Kidney capillary endothelial cell (primary cell): ENCODE data around the gene HID1.
"Not testable (repeated sequence)": the region's sequence is repeated elsewhere in the genome, so short reads cannot be mapped to it uniquely, and the experiment has no call there.

Source experiments
- DNase-seq: peaks from one replicate; pipeline ENCODE4 v3.0.0-alpha.2; 2018; ENCODE audit warnings: low spot score

HID1 gene

GRCh38 chr17:74998783-74999182 is 26.2 kb upstream of the HID1 start:
- DNase-seq: no peak

DNA sequence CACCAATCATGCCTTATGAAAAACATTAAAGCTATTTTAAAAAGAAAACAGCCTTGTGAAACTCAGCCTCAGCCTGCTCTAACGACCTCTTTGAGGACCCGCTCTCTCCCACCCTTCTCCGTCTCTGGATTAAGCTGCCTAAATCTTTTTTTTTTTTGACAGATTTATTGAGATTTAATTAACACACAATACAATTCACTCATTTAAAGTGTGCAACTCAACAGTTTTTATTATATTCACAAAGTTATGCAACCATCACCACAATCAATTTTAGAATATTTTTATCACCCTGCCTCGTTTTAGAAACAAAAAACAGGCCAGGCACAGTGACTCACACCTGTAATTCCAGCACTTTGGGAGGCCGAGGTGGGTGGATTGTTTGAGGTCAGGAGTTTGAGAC is 23.3 kb upstream of the HID1 start:
- no peak for DNase-seq

DNA sequence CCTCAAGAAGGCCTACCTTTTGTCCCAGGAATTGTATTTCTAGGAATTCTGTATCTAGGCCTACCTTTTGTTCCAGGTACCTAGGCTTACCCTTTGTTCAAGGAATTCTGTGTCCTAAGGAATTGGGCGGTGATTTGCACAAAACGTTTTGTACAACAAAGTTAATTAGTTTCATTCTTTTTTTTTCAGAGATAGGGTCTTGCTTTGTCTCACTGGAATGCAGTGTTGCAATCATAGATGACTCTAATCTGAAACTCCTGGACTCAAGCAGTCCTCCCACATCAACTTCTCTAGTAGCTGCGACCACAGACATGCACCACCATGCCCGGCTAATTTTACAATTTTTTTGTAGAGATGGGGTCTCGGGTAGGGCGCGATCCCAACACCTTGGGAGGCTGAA is 21.9 kb upstream of the HID1 start:
- DNase-seq: no peak

- DNase-seq: no peak
Measured at GRCh38 chr17:74992223-74992622, 19.7 kb upstream of the HID1 start.

- no peak for DNase-seq
Measured at GRCh38 chr17:74990581-74991105, 18.1 kb upstream of the HID1 start.

DNA sequence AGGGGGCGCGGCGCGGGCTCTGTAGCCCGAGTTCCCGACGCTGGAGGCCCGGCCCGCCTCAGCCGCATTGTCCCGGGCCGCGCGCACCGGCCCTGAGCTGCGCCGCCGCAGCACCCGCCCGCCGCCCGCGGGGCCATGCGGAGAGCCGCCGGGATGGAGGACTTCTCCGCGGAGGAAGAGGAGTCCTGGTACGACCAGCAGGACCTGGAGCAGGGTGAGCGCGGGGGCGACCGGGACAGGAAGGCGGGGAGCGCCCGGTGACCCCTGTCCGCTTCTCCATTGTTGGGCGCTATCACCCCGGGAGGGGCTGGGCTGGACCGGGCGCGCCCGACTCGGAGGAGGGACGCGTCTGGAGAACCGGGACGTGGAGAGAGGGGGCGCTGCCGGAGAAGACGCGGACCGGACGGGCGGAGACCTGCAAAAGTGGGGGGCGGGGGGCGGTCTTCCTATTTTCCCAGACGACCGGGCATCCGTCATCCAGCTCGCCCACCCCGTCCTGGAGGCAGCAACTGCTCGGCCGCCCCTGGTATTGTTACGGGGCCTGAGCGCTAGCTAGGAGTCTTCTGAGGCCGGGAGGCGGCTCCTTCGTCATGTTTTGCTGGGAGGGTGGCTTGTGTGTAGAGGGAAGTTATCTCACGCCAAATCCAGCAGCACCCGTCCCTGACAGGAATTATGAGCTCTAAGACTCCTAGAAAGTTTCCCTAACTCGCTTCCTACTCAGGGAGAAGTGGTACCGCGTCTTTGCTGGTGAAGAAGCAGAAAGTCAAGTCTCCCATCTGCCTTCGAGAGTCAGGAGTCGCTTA is 15.6 kb upstream of the HID1 start:
- DNase-seq: peak; percentile 48

DNA sequence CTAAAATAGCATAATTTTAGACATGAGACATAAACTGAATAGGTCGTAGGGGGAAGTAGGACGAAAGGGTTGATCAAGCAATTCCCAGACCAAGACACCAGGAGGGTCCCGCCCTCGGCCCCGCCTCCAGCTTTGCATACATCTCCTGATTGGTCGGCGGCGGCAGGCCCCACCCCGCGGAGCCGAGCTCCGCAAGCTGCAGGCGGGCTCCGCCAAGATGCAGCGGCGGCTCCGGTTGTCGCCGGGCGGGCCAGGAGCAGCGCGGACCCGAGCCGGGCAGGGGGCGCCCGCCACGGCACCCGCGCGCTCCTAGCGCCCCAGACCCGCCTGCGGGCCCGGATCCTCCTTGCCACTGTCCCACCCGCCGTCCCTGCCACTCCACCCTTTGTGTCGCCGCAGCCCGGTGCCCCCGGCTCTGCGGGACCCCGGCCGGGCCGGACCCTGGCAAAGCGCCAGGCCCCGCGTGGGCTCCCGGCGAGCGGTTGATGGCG is 14.9 kb upstream of the HID1 start, which contains the start of gene CDR2L:
Gene CDR2L (plus strand): TSS at position 215 of the 491 bp plus-strand sequence. CDS start 412 bp downstream, outside the sequence.
- DNase-seq: peak; percentile 95

GRCh38 chr17:74986206-74986576 is 13.6 kb upstream of the HID1 start:
- no peak for DNase-seq

- DNase-seq: not testable (repeated sequence)
Measured at GRCh38 chr17:74982663-74983313, 10.2 kb upstream of the HID1 start.

GRCh38 chr17:74981979-74982662 is 9.6 kb upstream of the HID1 start:
- peak; percentile 72 for DNase-seq

GRCh38 chr17:74981318-74981978 is 8.9 kb upstream of the HID1 start:
- DNase-seq: no peak

GRCh38 chr17:74979408-74980146 is 7.0 kb upstream of the HID1 start:
- DNase-seq: no peak

GRCh38 chr17:74978240-74978639 is 5.7 kb upstream of the HID1 start:
- no peak for DNase-seq

DNA sequence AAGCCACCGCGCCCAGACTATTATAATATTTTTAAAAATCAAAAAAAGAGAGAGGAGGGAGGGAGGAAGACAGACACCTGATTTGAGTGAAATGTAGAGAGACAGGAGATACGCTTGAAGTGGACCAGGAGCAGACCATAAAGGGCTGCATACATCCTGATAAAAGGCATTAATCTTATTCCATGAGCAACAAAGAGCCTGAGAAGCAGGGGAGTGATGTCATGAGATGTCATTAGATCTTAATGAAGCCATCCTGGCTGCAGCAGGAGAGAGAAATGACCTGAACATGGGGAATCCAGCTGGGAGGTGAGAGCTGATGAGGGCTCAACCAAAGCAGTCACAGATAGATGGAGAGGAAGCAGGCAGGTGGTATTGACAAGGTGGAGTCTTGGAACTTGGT is 5.2 kb upstream of the HID1 start:
- no peak for DNase-seq

GRCh38 chr17:74975943-74976342 is 3.4 kb upstream of the HID1 start:
- DNase-seq: no peak

- no peak for DNase-seq
Measured at GRCh38 chr17:74972973-74973328, 392 bp upstream of the HID1 start.

- DNase-seq: no peak
Measured at GRCh38 chr17:74971842-74972106, 785 bp downstream of the HID1 start.

- DNase-seq: no peak
Measured at GRCh38 chr17:74971069-74971841, 1.3 kb downstream of the HID1 start.

- DNase-seq: no peak
Measured at GRCh38 chr17:74970395-74970794, 2.2 kb downstream of the HID1 start.

DNA sequence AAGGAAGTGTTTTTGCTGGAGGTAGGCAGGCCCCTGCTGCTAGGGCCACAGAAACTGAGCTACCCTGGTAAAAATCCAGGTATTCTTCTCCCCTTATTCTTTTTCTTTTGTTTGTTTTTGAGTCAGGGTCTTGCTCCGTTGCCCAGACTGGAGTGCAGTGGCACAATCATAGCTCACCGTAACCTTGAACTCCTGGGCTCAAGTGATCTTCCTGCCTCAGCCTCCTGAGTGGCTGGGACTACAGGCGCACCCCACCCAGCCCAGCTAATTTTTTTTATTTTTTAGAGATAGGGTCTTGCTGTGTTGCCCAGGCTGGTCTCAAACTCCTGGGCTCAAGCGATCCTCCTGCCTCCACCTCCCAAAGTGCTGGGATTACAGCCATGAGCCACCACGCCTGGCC is 3.1 kb downstream of the HID1 start:
- not testable (repeated sequence) for DNase-seq

- DNase-seq: no peak
Measured at GRCh38 chr17:74968361-74968780, 4.2 kb downstream of the HID1 start.
